EL (cell line): ENCODE results near the gene ARHGAP30.
"Not testable (repeated sequence)": the region's sequence is repeated elsewhere in the genome, so short reads cannot be mapped to it uniquely, and the experiment has no call there.

Experiments used
- DNase-seq: peaks from one replicate; pipeline ENCODE4 v3.0.0-alpha.2; 2016

Gene ARHGAP30

GRCh38 chr1:161069731-161070270 lies at the start of gene ARHGAP30:
Gene ARHGAP30 (minus strand): TSS chr1:161069891. CDS start chr1:161069624, 267 bp downstream.
- no peak for DNase-seq

GRCh38 chr1:161117759-161118581 lies 48.3 kb upstream of the ARHGAP30 start, which contains the start of the genes NIT1 and PFDN2:
Gene NIT1 (plus strand): TSS chr1:161118105. CDS start chr1:161118177, 72 bp downstream.
Gene PFDN2 (minus strand): TSS chr1:161118037. CDS start chr1:161118026, 11 bp downstream.
- peak; percentile 86 for DNase-seq

- not testable (repeated sequence) for DNase-seq
These were observed 46.3 kb upstream of the ARHGAP30 start for GRCh38 chr1:161115961-161116360.

- peak; percentile 92 for DNase-seq
These were observed 45.5 kb upstream of the ARHGAP30 start for GRCh38 chr1:161115132-161115711.

GRCh38 chr1:161114556-161114955 lies 44.9 kb upstream of the ARHGAP30 start:
- DNase-seq: no peak

- DNase-seq: no peak
These were observed 44.2 kb upstream of the ARHGAP30 start for GRCh38 chr1:161113915-161114314.

- no peak for DNase-seq
These were observed 41.8 kb upstream of the ARHGAP30 start for GRCh38 chr1:161111527-161111926.

GRCh38 chr1:161111117-161111516 lies 41.4 kb upstream of the ARHGAP30 start:
- DNase-seq: no peak

GRCh38 chr1:161106431-161106830 lies 36.7 kb upstream of the ARHGAP30 start:
- DNase-seq: no peak

- DNase-seq: no peak
These were observed 30.9 kb upstream of the ARHGAP30 start for GRCh38 chr1:161100556-161100955.

- no peak for DNase-seq
These were observed 29.6 kb upstream of the ARHGAP30 start for GRCh38 chr1:161099090-161099802.

- DNase-seq: peak; percentile 70
These were observed 28.7 kb upstream of the ARHGAP30 start, which contains the start of gene KLHDC9 for GRCh38 chr1:161098210-161099068. Gene KLHDC9 (plus strand): TSS chr1:161098361. CDS start chr1:161098536, 175 bp downstream.

- no peak for DNase-seq
These were observed 26.8 kb upstream of the ARHGAP30 start for GRCh38 chr1:161096530-161096929.

GRCh38 chr1:161096015-161096414 lies 26.3 kb upstream of the ARHGAP30 start:
- no peak for DNase-seq

GRCh38 chr1:161095230-161095629 lies 25.5 kb upstream of the ARHGAP30 start:
- DNase-seq: no peak

- DNase-seq: no peak
These were observed 24.8 kb upstream of the ARHGAP30 start for GRCh38 chr1:161094481-161094880.

GRCh38 chr1:161092621-161093028 lies 22.9 kb upstream of the ARHGAP30 start:
- DNase-seq: peak; percentile 52

GRCh38 chr1:161091796-161092507 lies 22.3 kb upstream of the ARHGAP30 start:
- DNase-seq: no peak

GRCh38 chr1:161091093-161091492 lies 21.4 kb upstream of the ARHGAP30 start:
- no peak for DNase-seq

GRCh38 chr1:161090617-161091016 lies 20.9 kb upstream of the ARHGAP30 start:
- no peak for DNase-seq

- no peak for DNase-seq
These were observed 20.2 kb upstream of the ARHGAP30 start for GRCh38 chr1:161089938-161090337.
